Stimulated activated CD8-positive, alpha-beta memory T cell treated with anti-CD3 and anti-CD28 coated beads, Interleukin-4, amount 100 ng/mL, for 4 hours (primary cell): ENCODE measurements around the gene PYROXD2.

Experiments used
- DNase-seq, 2 donors: peaks; one replicate each; pipeline ENCODE4 v3.0.0-alpha.2; 2020; ENCODE audit warnings: low read depth in 2 of 2, low spot score in 1 of 2

PYROXD2 gene

GRCh38 chr10:98435178-98435577 is 20.2 kb upstream of the PYROXD2 start:
- DNase-seq = no peak

- DNase-seq = no peak
Observed at GRCh38 chr10:98433881-98434732, 19.1 kb upstream of the PYROXD2 start.

GRCh38 chr10:98433371-98433770 is 18.4 kb upstream of the PYROXD2 start:
- no peak for DNase-seq

GRCh38 chr10:98432330-98432729 is 17.3 kb upstream of the PYROXD2 start:
- no peak for DNase-seq

GRCh38 chr10:98431016-98431415 is 16.0 kb upstream of the PYROXD2 start:
- DNase-seq = no peak

- DNase-seq = no peak
Observed at GRCh38 chr10:98430427-98430826, 15.4 kb upstream of the PYROXD2 start.

- DNase-seq = no peak
Observed at GRCh38 chr10:98429320-98430072, 14.5 kb upstream of the PYROXD2 start.

- no peak for DNase-seq
Observed at GRCh38 chr10:98427011-98427515, 12.1 kb upstream of the PYROXD2 start.

- DNase-seq = no peak
Observed at GRCh38 chr10:98425511-98426352, 10.8 kb upstream of the PYROXD2 start.

- no peak for DNase-seq
Observed at GRCh38 chr10:98424295-98425254, 9.6 kb upstream of the PYROXD2 start.

- DNase-seq = no peak
Observed at GRCh38 chr10:98423691-98424120, 8.7 kb upstream of the PYROXD2 start.

GRCh38 chr10:98422182-98422581 is 7.2 kb upstream of the PYROXD2 start:
- DNase-seq = no peak

- no peak for DNase-seq
Observed at GRCh38 chr10:98420786-98421185, 5.8 kb upstream of the PYROXD2 start.

GRCh38 chr10:98419469-98420261 is 4.7 kb upstream of the PYROXD2 start:
- no peak for DNase-seq

- DNase-seq = no peak
Observed at GRCh38 chr10:98418665-98419468, 3.9 kb upstream of the PYROXD2 start.

GRCh38 chr10:98417973-98418664 is 3.1 kb upstream of the PYROXD2 start:
- DNase-seq = no peak

GRCh38 chr10:98417481-98417959 is 2.5 kb upstream of the PYROXD2 start:
- no peak for DNase-seq
